PFSK-1 (cell line): ENCODE data around the gene PIK3R6.

ENCODE experiments used
- FOXP2 ChIP-seq: optimal IDR thresholded peaks from 2 replicates; pipeline ENCODE3; 2011; ENCODE audit warnings: borderline replicate concordance, control low read depth, inconsistent platforms; ENCODE audit not compliant: insufficient read depth; ENCODE audit errors: extremely low read length, extremely low read depth
- POLR2AphosphoS5 ChIP-seq: IDR thresholded peaks from 2 replicates; pipeline ENCODE4 v1.6.1; 2012; ENCODE audit warnings: low read depth, mild to moderate bottlenecking, control low read depth, low read length, moderate library complexity
- SIN3A ChIP-seq: IDR thresholded peaks from 2 replicates; pipeline ENCODE4 v1.6.1; 2012; ENCODE audit warnings: mild to moderate bottlenecking, low read length, moderate library complexity, borderline replicate concordance; ENCODE audit not compliant: insufficient read depth
- TAF1 ChIP-seq: IDR thresholded peaks from 2 replicates; pipeline ENCODE4 v1.6.1; 2012; ENCODE audit warnings: low read length, control low read depth, borderline replicate concordance; ENCODE audit not compliant: insufficient read depth
- TF ChIP-seq, protein P1 (sequence below), 2 experiments: IDR thresholded peaks; 2 replicates each; pipeline versions ENCODE4 v1.6.1 to v1.8.0; 2011 to 2012; ENCODE audit warnings: low read depth in 2 of 2, low read length in 2 of 2, control low read depth in 1 of 2, inconsistent platforms in 1 of 2, mild to moderate bottlenecking in 1 of 2, moderate library complexity in 1 of 2; ENCODE audit not compliant: insufficient read depth in 1 of 2

Gene PIK3R6

GRCh38 chr17:8912084-8912981 lies 44.9 kb upstream of the PIK3R6 start:
- TF ChIP-seq SIN3A (no peak), TAF1 (no peak), FOXP2 (no peak), POLR2AphosphoS5 (no peak)
- TF ChIP-seq, protein P1, sequence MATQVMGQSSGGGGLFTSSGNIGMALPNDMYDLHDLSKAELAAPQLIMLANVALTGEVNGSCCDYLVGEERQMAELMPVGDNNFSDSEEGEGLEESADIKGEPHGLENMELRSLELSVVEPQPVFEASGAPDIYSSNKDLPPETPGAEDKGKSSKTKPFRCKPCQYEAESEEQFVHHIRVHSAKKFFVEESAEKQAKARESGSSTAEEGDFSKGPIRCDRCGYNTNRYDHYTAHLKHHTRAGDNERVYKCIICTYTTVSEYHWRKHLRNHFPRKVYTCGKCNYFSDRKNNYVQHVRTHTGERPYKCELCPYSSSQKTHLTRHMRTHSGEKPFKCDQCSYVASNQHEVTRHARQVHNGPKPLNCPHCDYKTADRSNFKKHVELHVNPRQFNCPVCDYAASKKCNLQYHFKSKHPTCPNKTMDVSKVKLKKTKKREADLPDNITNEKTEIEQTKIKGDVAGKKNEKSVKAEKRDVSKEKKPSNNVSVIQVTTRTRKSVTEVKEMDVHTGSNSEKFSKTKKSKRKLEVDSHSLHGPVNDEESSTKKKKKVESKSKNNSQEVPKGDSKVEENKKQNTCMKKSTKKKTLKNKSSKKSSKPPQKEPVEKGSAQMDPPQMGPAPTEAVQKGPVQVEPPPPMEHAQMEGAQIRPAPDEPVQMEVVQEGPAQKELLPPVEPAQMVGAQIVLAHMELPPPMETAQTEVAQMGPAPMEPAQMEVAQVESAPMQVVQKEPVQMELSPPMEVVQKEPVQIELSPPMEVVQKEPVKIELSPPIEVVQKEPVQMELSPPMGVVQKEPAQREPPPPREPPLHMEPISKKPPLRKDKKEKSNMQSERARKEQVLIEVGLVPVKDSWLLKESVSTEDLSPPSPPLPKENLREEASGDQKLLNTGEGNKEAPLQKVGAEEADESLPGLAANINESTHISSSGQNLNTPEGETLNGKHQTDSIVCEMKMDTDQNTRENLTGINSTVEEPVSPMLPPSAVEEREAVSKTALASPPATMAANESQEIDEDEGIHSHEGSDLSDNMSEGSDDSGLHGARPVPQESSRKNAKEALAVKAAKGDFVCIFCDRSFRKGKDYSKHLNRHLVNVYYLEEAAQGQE (IDR thresholded peaks at IDR 0.05; ENCODE audit: insufficient read depth in 1 of 2, low read depth in 2 of 2, low read length in 2 of 2), result no peak

- no peak for TF ChIP-seq FOXP2
- TF ChIP-seq, protein P1 (IDR thresholded peaks at IDR 0.05; ENCODE audit: insufficient read depth in 1 of 2, low read depth in 2 of 2, low read length in 2 of 2), result no peak
- no peak for TF ChIP-seq TAF1
- no peak for TF ChIP-seq POLR2AphosphoS5
- TF ChIP-seq SIN3A, result no peak
Observed at GRCh38 chr17:8910969-8911604, 43.6 kb upstream of the PIK3R6 start.

DNA sequence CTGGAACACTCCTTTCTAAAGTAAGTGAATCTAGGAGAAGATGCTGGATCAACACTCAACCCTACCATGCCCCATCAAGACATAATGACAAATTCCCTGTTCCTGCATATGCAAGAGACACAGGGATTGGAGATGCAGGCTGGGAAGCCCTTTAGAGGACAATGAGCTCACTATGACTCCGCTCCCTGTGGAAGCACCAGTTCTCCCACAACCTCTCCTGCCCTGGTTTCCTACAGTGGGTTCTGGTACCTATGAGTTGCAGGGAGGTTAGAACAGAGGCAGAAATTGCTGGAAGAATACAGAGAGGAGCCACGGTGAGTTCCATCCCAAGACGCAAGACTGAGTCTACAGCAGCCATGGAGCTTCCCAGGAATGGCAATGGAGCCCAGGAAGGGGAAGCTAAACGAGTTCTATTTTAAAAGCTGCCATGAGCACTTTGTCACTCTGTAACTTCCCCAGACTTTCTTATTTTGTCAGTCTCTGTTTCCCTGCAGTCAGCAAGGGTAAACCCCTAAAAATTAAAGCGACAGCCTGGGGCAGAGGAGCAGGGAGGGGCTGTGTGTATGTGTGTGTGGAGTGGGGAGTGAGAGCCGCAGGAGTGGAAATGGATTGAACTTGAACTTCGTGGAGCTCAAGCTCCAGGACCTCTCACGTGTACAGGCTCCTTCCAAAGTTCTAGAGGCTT lies 42.3 kb upstream of the PIK3R6 start:
- TF ChIP-seq TAF1 (no peak), SIN3A (no peak), POLR2AphosphoS5 (no peak), FOXP2 (no peak)
- TF ChIP-seq, protein P1 (IDR thresholded peaks at IDR 0.05; ENCODE audit: insufficient read depth in 1 of 2, low read depth in 2 of 2, low read length in 2 of 2), result no peak

GRCh38 chr17:8905331-8905730 lies 37.9 kb upstream of the PIK3R6 start:
- no peak for TF ChIP-seq TAF1
- no peak for TF ChIP-seq SIN3A
- TF ChIP-seq, protein P1 (IDR thresholded peaks at IDR 0.05; ENCODE audit: insufficient read depth in 1 of 2, low read depth in 2 of 2, low read length in 2 of 2), result no peak
- TF ChIP-seq POLR2AphosphoS5, result no peak
- TF ChIP-seq FOXP2, result no peak
